H1 (cell line): ENCODE results near the gene MEGF11. TPM values are rescaled to one million over a fixed set of nuclear protein-coding genes. Genes with fewer than 3 reads are reported as not detected.

Experiments used
- CHD2 ChIP-seq: IDR thresholded peaks from 2 replicates; pipeline ENCODE4 v1.6.1; 2012; ENCODE audit warnings: low read length, improper control_type of control experiment
- CHD7 ChIP-seq: fragments of 300-600 bp; sonication (generic); IDR thresholded peaks from 2 replicates; pipeline ENCODE4 v1.7.1; 2012; ENCODE audit warnings: low read length, moderate library complexity, mild to moderate bottlenecking, inconsistent platforms; ENCODE audit not compliant: insufficient replicate concordance
- EGR1 ChIP-seq: IDR thresholded peaks from 2 replicates; pipeline ENCODE4 v1.6.1; 2011; ENCODE audit warnings: low read depth, low read length, borderline replicate concordance
- EP300 ChIP-seq, 2 experiments: IDR thresholded peaks; 1 replicate in 1 of 2; 2 replicates in 1 of 2; pipeline ENCODE4 v1.6.1; 2011 to 2012; ENCODE audit warnings: low read depth in 2 of 2, low read length in 2 of 2, mild to moderate bottlenecking in 2 of 2, borderline replicate concordance in 1 of 2, inconsistent platforms in 1 of 2, moderate library complexity in 1 of 2
- JUN ChIP-seq: IDR thresholded peaks from 2 replicates; pipeline ENCODE4 v1.6.1; 2011; ENCODE audit warnings: low read depth, mild to moderate bottlenecking, improper control_type of control experiment, low read length
- KDM5A ChIP-seq: fragments of 200-600 bp; IDR thresholded peaks from 2 replicates; pipeline ENCODE4 v1.7.1; 2012; ENCODE audit warnings: mild to moderate bottlenecking, low read length, inconsistent platforms, mixed read lengths
- MAFK ChIP-seq: IDR thresholded peaks from 2 replicates; pipeline ENCODE4 v1.6.1; 2012; ENCODE audit warnings: low read depth, mild to moderate bottlenecking, improper control_type of control experiment, low read length
- RBBP5 ChIP-seq: IDR thresholded peaks from 2 replicates; pipeline ENCODE4 v1.7.1; 2012; ENCODE audit warnings: low read depth, mild to moderate bottlenecking, inconsistent platforms, low read length, moderate library complexity, borderline replicate concordance
- SIX5 ChIP-seq: IDR thresholded peaks from 2 replicates; pipeline ENCODE4 v1.6.1; 2011; ENCODE audit warnings: mild to moderate bottlenecking, low read depth, low read length
- TAF1 ChIP-seq: IDR thresholded peaks from 2 replicates; pipeline ENCODE4 v1.6.1; 2011; ENCODE audit warnings: mild to moderate bottlenecking, low read depth, low read length
- polyA plus RNA-seq, 7 experiments: library from polyadenylated mRNA; depleted of rRNA in 3 of 7; stranded (reverse) in 5 of 7; unstranded in 2 of 7; fragments of >200 nt in 5 of 7; fragments of 200-250 nt in 2 of 7; gene quantifications; 1 replicate in 5 of 7; 2 replicates in 1 of 7; 4 replicates in 1 of 7; pipeline versions ENCODE4 v1.2.1 to v1.2.3, GENCODE V29; 2011 to 2013; ENCODE audit warnings: missing spikeins in 2 of 7, mixed read lengths in 2 of 7
- total RNA-seq: library from RNA; stranded (reverse); fragmentation: NEBNext Ultra II Directional; extraction: Animal tissue kit (Norgen Biotek cat#: 25700); gene quantifications from 2 replicates; pipeline ENCODE4 v1.2.1, GENCODE V29; 2021

Gene MEGF11
- total and polyA plus RNA-seq, 2 of the 8 experiments (the other 6 are each of a cell fraction or from before 2014, with no cell fraction given), result 4.4 to 4.8 TPM

GRCh38 chr15:65875458-65875857, 378.1 kb downstream of the MEGF11 start (continued):
- TF ChIP-seq CHD7 (no peak), EGR1 (no peak), TAF1 (no peak), EP300 (IDR thresholded peaks at IDR 0.05; ENCODE audit: borderline replicate concordance in 1 of 2, low read depth in 2 of 2, low read length in 2 of 2) (no peak), MAFK (no peak), CHD2 (no peak), JUN (no peak), RBBP5 (no peak), SIX5 (no peak), KDM5A (no peak)
